Heart left ventricle (tissue), 16 donors: Measurements from ENCODE around the gene RAB28. TPM values are rescaled to one million over a fixed set of nuclear protein-coding genes. Genes with fewer than 3 reads are reported as not detected.

ENCODE experiments used
- ATAC-seq, 4 donors: fragments of 200-7000 bp; cut with Tn5 transposase; one replicate each; pipeline ENCODE4 v1.9.1; 2020 to 2022; ENCODE audit warnings: moderate library complexity in 4 of 4, mild to moderate bottlenecking in 3 of 4, moderate number of reproducible peaks in 1 of 4
- DNase-seq, 5 donors: peaks; one replicate each; pipeline ENCODE4 v3.0.0-alpha.2; 2020
- H3K27ac ChIP-seq, 12 donors: fragments of 200-600 bp; sonication (generic) in 4 of 12; one replicate each; pipeline versions ENCODE4 v1.5.0 to v1.8.0; 2016 to 2022; ENCODE audit warnings: mild to moderate bottlenecking in 2 of 12
- H3K27me3 ChIP-seq, 9 donors: fragments of 200-600 bp; sonication (generic) in 2 of 9; one replicate each; pipeline versions ENCODE4 v1.5.1 to v1.8.0; 2016 to 2022; ENCODE audit warnings: mild to moderate bottlenecking in 3 of 9
- H3K36me3 ChIP-seq, 9 donors: fragments of 200-600 bp; sonication (generic) in 2 of 9; one replicate each; pipeline versions ENCODE4 v1.5.0 to v1.8.0; 2018 to 2022; ENCODE audit warnings: mild to moderate bottlenecking in 2 of 9
- H3K4me1 ChIP-seq, 12 donors: fragments of 200-600 bp; sonication (generic) in 4 of 12; one replicate each; pipeline versions ENCODE4 v1.5.0 to v1.8.0; 2016 to 2022; ENCODE audit warnings: mild to moderate bottlenecking in 3 of 12
- H3K4me3 ChIP-seq, 12 donors: fragments of 200-600 bp; sonication (generic) in 4 of 12; one replicate each; pipeline versions ENCODE4 v1.5.0 to v1.8.0; 2017 to 2022; ENCODE audit warnings: mild to moderate bottlenecking in 9 of 12, moderate library complexity in 4 of 12
- H3K9me3 ChIP-seq, 12 donors: fragments of 200-600 bp; sonication (generic) in 4 of 12; one replicate each; pipeline versions ENCODE4 v1.5.0 to v1.8.0; 2016 to 2022; ENCODE audit warnings: mild to moderate bottlenecking in 1 of 12
- CTCF ChIP-seq, 12 donors: fragments of 200-600 bp; sonication (generic) in 4 of 12; IDR thresholded peaks; one replicate each; pipeline versions ENCODE4 v1.5.0 to v1.8.0; 2018 to 2022; ENCODE audit warnings: antibody characterized with exemption in 12 of 12, mild to moderate bottlenecking in 5 of 12
- POLR2A ChIP-seq, 2 donors: fragments of 450-650 bp; IDR thresholded peaks; one replicate each; pipeline ENCODE4 v1.6.1; 2017; ENCODE audit warnings: antibody characterized with exemption in 2 of 2, mild to moderate bottlenecking in 2 of 2, moderate library complexity in 2 of 2
- WGBS, 4 donors: extraction: QIAGEN DNeasy Blood & Tissue Kit in 2 of 4; methylation state at CpG; one replicate each; pipeline versions ENCODE4 v1.1.5 to v1.1.7; 2013 to 2018; 5-methylcytosine and 5-hydroxymethylcytosine counted together
- intact Hi-C, 10 donors: fragments of 100-400 bp; cut with DNase I; formaldehyde crosslinking; loops; one replicate each; pipeline versions ENCODE4 v1.11.1 to v1.14.2; 2022
- polyA plus RNA-seq, 2 donors: library from polyadenylated mRNA; stranded (reverse); fragments of 200-250 nt; gene quantifications; one replicate each; pipeline ENCODE4 v1.2.3, GENCODE V29; 2013
- total RNA-seq, 9 donors: library from RNA; depleted of rRNA in 2 of 9; stranded (reverse); fragments of >200 nt in 2 of 9; fragmentation: NEBNext Ultra II Directional in 3 of 9; extraction: Animal tissue kit (Norgen Biotek cat#: 25700) in 3 of 9; gene quantifications; one replicate each; pipeline versions ENCODE4 v1.1.0 to v1.2.4, GENCODE V29; 2016 to 2023
- donor health status: ischemic (EF 13 %, LVEDD 7.1; RV severe dilation, severe dysfunction).
- donor health status: healthy with polysubstance abuse.
- donor health status: DM: no; HTN: yes; CAD: no.
- donor health status: DM: no; HTN: no; CAD: no.
- donor health status: ischemic (EF 25% LVEDD 6.9; RV normal size, moderate dysfunction).
- donor health status: ischemic (EF 25% LVEDD 5.7; RV mildly dilated, moderate dysfunction).
- donor health status: healthy.
- donor health status: DM: yes; HTN: yes; CAD: no.
- donor health status: ischemic (EF 35%, LVEDD 5.7; RV mildly dilated, moderate dysfunction).
- donor health status: nonischemic (EF 11% LVEDD 7.7; RV severe dilation, severe dysfunction).
- donor health status: DM: yes; HTN: yes; CAD: no.
- donor health status: PGD.
- donor health status: ischemic (EF 29% LVEDD 5.4; RV normal size, mild dysfunction).
- donor health status: nonischemic (EF 23%, LVEDD 6.1; RV moderate dilation, normal function).

The RAB28 gene
- total and polyA plus RNA-seq, 11 donors, result 11.5 to 31.1 (median 17.9) TPM

- DNase-seq (peak in 1 of 5 donors; percentile 35), ATAC-seq (peak; percentile 47 to 80 (median 64))
- intact Hi-C loops, result no loop called here
- peaks cover 0 to 2% (median 0%) of the 10 kb centered on the region in 12 donors for H3K4me1 ChIP-seq
- no peaks in the 10 kb centered on the region for H3K27me3 ChIP-seq
- H3K27ac ChIP-seq, result no peak overlapping the region
- no peak for TF ChIP-seq POLR2A (IDR thresholded peaks at IDR 0.05)
- no peak for TF ChIP-seq CTCF (IDR thresholded peaks at IDR 0.05)
- H3K9me3 ChIP-seq, result no peaks in the 10 kb centered on the region
- H3K4me3 ChIP-seq, result no peak overlapping the region
- H3K36me3 ChIP-seq, result peaks cover 0 to 7% (median 0%) of the 10 kb centered on the region in 9 donors
- WGBS, 4 donors, result 84 to 88% (median 85%) methylated on average over 4 of the region's 4 CpGs
Observed at GRCh38 chr4:13331827-13332226, 152.3 kb downstream of the RAB28 start.

GRCh38 chr4:13329963-13330362 lies 154.2 kb downstream of the RAB28 start:
- Histone ChIP-seq H3K4me3 (no peak overlapping the region), H3K36me3 (no peaks in the 10 kb centered on the region), H3K27ac (no peak overlapping the region), H3K4me1 (peaks cover 0 to 2% (median 0%) of the 10 kb centered on the region in 12 donors), H3K27me3 (no peaks in the 10 kb centered on the region), H3K9me3 (no peaks in the 10 kb centered on the region)
- no peak for DNase-seq
- 88 to 97% (median 91%) methylated on average over 3 of the region's 3 CpGs for WGBS, 4 donors
- TF ChIP-seq POLR2A (IDR thresholded peaks at IDR 0.05), result no peak
- no peak for TF ChIP-seq CTCF (IDR thresholded peaks at IDR 0.05)
- intact Hi-C loops, result no loop called here
- no peak for ATAC-seq

GRCh38 chr4:13329340-13329850 lies 154.7 kb downstream of the RAB28 start:
- no peak for TF ChIP-seq POLR2A (IDR thresholded peaks at IDR 0.05)
- TF ChIP-seq CTCF (IDR thresholded peaks at IDR 0.05), result no peak

GRCh38 chr4:13328591-13328990 lies 155.5 kb downstream of the RAB28 start:
- WGBS, 4 donors, result 86 to 92% (median 90%) methylated on average over 2 of the region's 2 CpGs
- Histone ChIP-seq H3K36me3 (no peaks in the 10 kb centered on the region), H3K4me1 (peaks cover 0 to 2% (median 0%) of the 10 kb centered on the region in 12 donors), H3K27ac (no peak overlapping the region), H3K9me3 (no peaks in the 10 kb centered on the region), H3K4me3 (no peak overlapping the region), H3K27me3 (no peaks in the 10 kb centered on the region)
- intact Hi-C loops, result no loop called here
- ATAC-seq, result no peak
- no peak for DNase-seq
- TF ChIP-seq CTCF (IDR thresholded peaks at IDR 0.05), result no peak
- TF ChIP-seq POLR2A (IDR thresholded peaks at IDR 0.05), result no peak

More at GRCh38 chr4:13329340-13329850, 154.7 kb downstream of the RAB28 start:
- H3K27me3 ChIP-seq, result no peaks in the 10 kb centered on the region
- DNase-seq, result no peak
- no peaks in the 10 kb centered on the region for H3K36me3 ChIP-seq
- H3K4me3 ChIP-seq, result no peak overlapping the region
- H3K4me1 ChIP-seq, result peaks cover 0 to 2% (median 0%) of the 10 kb centered on the region in 12 donors
- no peak for ATAC-seq
- no peak overlapping the region for H3K27ac ChIP-seq
- intact Hi-C loops, result no loop called here
- WGBS, 4 donors, result 66 to 76% (median 70%) methylated on average over 1 of the region's 1 CpG
- H3K9me3 ChIP-seq, result no peaks in the 10 kb centered on the region
